SIG-M5 treated with dmso at 0.1 percent for 504 hours (cell line): Measurements from ENCODE around the gene CCNF.
"Not testable (repeated sequence)": the region's sequence is repeated elsewhere in the genome, so short reads cannot be mapped to it uniquely, and the experiment has no call there.

Experiments
- DNase-seq: peaks from one replicate; lab custom pipeline; 2025; ENCODE audit not compliant: unreplicated experiment; lab: John Stamatoyannopoulos, UW

The CCNF gene

DNA sequence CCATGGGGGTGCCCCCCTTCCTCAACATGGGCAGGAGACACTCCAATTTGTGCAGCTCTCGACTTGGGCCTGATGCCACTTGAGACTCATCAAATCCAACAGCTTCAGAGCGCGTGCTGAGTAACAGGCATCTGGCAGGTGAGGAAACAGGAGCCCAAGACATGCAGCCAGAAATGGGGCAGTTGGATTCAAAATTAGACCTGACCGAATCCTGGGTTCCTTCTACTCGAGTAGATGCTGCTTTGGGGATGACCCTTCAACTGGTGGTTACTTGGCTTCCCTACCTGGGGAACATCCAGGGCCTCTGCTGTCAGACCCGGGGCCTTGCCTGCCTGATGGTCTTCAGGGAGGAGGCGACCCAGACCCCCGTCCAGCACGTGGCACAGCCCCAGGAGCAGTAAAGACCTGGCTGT lies 41.4 kb downstream of the CCNF start:
- DNase-seq = no peak

DNA sequence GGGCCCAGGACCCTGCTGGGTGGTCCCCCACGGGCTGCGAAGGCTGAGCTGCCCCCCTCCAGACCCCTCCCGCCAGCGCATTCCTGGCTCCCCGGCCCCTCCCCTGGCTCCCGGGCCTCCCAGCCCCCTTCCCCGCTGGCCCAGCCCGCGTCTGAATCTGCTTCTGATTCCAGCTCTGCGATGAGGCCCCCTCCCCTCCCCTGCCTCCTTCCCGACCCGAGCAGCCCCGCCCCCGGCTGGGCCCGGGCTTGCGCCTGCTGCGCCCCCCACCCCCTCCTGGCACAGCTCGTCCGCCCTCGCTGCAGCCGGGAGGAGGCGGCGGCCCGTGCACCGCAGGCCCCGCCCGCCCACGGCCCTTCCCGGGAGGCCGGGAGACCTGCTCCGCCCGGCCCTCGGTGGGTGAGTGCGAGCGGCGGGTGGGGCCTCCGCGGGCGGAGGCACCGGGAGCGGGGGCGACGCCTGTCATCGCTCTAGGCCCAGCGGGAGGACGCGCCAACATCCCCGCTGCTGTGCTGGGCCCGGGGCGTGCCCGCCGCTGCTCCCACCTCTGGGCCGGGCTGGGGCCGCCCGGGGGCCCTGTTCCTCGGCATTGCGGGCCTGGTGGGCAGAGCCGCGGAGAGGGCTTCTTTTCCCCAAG lies 41.9 kb downstream of the CCNF start, which contains the start of gene NTN3:
Gene NTN3, plus strand, starts transcription at position 282 of the 637 bp plus-strand sequence. CDS start 405 bp downstream, outside the sequence.
- no peak for DNase-seq

DNA sequence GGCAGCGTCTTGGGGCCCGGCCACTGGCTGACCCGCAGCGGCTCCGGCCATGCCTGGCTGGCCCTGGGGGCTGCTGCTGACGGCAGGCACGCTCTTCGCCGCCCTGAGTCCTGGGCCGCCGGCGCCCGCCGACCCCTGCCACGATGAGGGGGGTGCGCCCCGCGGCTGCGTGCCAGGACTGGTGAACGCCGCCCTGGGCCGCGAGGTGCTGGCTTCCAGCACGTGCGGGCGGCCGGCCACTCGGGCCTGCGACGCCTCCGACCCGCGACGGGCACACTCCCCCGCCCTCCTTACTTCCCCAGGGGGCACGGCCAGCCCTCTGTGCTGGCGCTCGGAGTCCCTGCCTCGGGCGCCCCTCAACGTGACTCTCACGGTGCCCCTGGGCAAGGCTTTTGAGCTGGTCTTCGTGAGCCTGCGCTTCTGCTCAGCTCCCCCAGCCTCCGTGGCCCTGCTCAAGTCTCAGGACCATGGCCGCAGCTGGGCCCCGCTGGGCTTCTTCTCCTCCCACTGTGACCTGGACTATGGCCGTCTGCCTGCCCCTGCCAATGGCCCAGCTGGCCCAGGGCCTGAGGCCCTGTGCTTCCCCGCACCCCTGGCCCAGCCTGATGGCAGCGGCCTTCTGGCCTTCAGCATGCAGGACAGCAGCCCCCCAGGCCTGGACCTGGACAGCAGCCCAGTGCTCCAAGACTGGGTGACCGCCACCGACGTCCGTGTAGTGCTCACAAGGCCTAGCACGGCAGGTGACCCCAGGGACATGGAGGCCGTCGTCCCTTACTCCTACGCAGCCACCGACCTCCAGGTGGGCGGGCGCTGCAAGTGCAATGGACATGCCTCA lies 42.6 kb downstream of the CCNF start:
- no peak for DNase-seq

GRCh38 chr16:2472488-2472864 lies 43.2 kb downstream of the CCNF start:
- DNase-seq = no peak

GRCh38 chr16:2472885-2473445 lies 43.7 kb downstream of the CCNF start:
- DNase-seq = no peak

DNA sequence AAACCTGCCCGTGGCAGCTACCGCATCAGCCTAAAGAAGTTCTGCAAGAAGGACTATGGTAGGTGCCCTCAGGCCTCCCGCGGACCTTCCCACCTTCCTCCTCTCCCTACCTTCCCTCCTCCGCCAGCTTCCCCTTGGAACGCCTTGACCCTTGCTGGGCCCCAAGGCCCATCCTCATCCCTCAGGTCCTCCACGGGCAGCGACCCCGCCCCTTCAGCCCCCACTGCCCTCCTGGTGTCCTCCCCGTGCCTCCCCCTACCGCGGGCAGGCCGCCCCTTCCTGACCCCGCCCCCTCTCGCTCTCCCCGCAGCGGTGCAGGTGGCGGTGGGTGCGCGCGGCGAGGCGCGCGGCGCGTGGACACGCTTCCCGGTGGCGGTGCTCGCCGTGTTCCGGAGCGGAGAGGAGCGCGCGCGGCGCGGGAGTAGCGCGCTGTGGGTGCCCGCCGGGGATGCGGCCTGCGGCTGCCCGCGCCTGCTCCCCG lies 44.2 kb downstream of the CCNF start:
- no peak for DNase-seq

DNA sequence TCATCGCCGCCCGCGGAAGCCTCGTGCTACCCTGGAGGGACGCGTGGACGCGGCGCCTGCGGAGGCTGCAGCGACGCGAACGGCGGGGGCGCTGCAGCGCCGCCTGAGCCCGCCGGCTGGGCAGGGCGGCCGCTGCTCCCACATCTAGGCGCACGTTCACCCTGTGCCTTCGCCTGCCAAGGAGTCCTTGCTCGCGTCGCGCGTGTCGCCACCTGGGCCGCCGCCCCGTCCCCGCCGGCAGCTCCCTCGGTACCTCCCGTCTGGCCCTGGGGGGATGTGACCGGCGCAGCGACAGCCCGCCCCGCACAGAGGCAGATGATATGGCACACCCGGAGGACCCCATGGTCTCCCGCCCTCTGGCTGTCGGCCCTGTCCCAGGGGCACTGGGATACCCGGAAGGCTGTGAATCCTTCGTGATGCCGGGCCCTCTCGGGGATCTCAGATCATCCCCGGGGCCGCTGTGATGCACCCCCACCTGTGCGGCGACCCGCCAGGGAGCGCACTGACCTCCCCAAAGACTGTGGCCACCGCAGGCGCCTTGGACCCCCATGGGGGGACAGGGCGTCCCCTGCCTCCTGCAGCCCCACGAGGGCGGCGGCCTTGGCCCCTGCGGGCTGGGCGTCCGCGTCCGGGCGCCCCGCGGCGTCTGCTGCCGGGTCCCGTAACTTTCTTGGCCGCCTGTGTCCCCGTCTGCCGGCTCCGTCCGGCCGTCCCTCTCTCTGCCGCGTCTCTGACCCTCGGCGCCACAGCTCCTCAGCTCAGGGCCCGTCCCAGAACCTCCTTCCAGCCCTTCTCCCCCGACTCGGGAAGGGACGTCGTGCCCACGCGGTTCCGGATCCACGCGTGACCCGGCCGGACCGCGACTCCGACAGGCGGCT lies 45.0 kb downstream of the CCNF start:
- DNase-seq = peak; percentile 50

DNA sequence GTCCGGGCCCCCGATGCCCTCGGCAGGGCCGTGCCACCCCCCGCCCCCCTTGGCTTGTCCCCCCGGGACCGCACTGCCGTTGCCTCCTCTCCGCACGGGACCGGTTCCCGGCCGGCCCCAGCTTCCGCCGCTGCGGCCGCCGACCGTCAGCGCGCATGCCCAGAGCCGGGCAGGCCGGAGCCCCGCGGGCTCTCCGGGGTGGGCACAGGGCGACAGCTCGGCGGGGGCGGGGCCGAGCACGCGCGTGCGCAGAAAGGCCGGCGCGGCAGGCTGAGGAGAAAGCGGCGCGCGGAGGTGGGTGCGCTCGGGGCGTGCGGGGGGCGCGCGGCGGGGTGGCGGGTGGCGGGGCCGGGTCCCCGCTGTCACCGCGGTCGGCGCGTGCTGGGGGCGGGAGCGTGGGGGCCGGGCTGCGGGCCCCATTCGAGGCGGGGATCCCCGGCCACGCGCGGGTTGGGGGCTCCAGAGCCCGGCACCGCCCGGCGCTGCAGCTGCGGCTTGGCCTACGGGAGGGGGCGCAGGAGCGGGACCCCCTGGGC lies 45.7 kb downstream of the CCNF start, which contains the start of gene TBC1D24:
Gene TBC1D24, plus strand, starts transcription at position 251 of the 536 bp plus-strand sequence. CDS start 21,022 bp downstream, outside the sequence.
- peak; percentile 51 for DNase-seq

GRCh38 chr16:2475413-2476344 lies 46.4 kb downstream of the CCNF start:
- DNase-seq = peak; percentile 55

GRCh38 chr16:2476345-2476720 lies 47.1 kb downstream of the CCNF start:
- DNase-seq = no peak

DNA sequence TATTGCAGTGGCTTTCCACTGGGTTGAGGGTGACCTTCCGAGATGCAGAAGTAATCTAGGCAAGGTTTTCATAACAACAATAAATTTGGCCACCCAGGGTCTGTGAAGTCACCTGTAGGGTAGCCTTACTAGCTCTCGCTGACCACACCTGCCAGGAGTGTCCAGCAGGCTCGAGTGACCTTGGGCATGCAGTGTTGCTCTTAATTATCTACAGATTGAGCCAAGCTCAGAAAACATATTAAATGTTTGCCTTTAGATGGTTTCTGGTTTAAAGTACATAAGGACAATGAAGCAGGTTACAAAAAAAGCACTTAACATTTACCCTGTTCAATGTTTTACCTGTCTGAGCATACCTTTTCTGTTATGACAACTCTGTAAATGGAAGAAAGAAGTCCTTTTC lies 47.5 kb downstream of the CCNF start:
- no peak for DNase-seq

GRCh38 chr16:2477327-2477726 lies 48.1 kb downstream of the CCNF start:
- no peak for DNase-seq

- DNase-seq = no peak
Measured at GRCh38 chr16:2478279-2478678, 49.0 kb downstream of the CCNF start.

- not testable (repeated sequence) for DNase-seq
Measured at GRCh38 chr16:2479996-2480395, 50.7 kb downstream of the CCNF start.

- DNase-seq = no peak
Measured at GRCh38 chr16:2480948-2481347, 51.7 kb downstream of the CCNF start.

DNA sequence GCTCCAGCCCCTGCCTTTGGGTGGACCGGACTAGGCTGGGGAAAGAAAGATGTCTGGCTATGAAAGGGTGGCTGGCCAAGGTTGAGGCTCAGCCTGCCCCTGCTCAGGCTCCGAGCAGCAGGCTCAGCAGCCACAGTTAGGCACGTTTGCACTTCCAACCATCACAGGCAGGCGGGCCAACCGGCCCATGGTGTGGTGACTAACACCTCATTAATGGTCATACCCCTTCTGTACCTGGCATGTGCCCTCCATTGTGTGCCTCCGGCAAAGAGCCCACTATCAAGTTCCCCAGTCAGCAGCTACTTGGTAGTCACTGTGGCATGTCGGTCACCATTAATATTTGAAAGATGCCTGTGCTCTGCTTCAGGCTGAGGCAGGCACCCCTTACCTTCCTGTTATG lies 52.4 kb downstream of the CCNF start:
- DNase-seq = no peak

GRCh38 chr16:2482249-2482648 lies 53.0 kb downstream of the CCNF start:
- DNase-seq = no peak

- no peak for DNase-seq
Measured at GRCh38 chr16:2482708-2483534, 53.7 kb downstream of the CCNF start.
